RCC 7860 (cell line): ENCODE results near the gene MUCL1.
A peak's percentile ranks its signal among the peaks of the same experiment; 100 is the strongest.
"Not testable (repeated sequence)": the region's sequence is repeated elsewhere in the genome, so short reads cannot be mapped to it uniquely, and the experiment has no call there.

Source experiments
- DNase-seq: peaks from one replicate; pipeline ENCODE4 v3.0.0-alpha.2; 2015; ENCODE audit warnings: low spot score
- FAIRE-seq: peaks from 2 replicates; lab custom pipeline; 2012; peaks lifted over from hg19 to GRCh38; lab: Jason Lieb, UNC

Gene MUCL1, protein sequence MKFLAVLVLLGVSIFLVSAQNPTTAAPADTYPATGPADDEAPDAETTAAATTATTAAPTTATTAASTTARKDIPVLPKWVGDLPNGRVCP

DNA sequence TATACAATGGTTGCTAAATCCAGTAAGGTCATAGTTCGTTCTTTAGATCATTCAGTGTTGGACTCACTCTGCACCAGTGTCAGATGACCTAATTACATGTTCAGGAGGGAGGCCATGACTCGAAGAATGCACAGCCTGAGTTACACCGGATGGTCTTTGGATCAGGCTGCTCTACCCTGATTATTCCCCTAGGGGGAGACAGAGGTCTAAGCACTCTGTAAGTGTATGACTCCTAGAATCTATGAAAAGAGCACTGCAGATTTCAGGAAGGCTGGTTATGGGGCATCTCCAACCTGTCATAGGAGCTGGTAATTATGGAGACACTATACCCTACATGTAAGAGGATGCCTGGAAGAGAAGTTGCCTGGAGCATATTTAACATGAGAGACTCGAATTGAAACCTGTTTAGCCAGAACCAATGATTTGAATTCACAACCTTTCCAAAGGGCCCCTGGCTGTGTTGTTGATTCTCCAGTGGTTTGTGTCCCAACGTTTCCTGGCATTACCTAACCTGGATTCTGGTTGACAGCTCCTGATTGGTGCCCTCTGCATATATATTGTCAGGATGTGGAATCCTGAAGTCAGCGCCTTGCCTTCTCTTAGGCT is at the start of gene MUCL1:
Gene MUCL1 (plus strand): TSS at position 584 of the 606 bp plus-strand sequence. CDS start 67 bp downstream, outside the sequence.
- FAIRE-seq = no peak

DNA sequence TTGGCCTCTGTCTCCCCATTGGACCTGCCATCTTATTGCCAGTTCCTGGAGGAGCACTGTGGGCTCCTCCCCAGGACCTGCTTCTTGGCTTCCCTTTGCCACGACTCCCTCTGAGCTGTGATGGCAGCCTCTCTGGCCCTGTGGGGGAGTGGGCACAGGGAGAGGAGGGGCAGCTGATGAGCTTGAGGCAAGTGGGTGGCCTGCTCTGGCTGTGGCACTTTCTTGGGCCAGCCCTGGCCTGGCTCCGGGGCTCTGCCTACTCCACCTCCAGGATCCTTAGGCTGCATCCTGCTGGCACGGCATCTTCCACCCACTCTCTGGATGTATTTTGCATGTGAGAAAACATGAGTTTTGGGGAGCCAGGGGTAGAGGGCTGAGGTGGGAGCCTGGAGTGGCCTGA is 32.6 kb upstream of the MUCL1 start:
- FAIRE-seq = no peak
- no peak for DNase-seq

More for the DNA sequence above, at the start of gene MUCL1:
- peak; percentile 22 for DNase-seq

DNA sequence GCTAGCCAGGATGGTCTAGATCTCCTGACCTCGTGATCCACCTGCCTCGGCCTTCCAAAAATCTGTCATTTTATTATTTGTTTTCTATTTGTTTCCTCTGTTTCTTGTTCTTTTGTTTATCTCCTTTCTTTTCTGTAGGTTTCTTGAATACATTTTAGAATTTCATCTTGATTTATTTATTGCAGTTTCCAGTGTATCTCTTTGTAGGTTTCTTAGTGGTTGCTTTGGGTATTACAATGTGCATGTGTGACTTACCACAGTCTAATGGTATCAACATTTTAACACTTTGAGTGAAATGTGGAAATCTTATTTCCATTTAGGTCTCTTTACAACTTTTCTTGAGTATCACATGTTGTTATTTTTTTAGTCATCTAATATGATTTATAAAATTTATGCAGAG is 29.9 kb upstream of the MUCL1 start:
- FAIRE-seq (no peak), DNase-seq (no peak)

DNA sequence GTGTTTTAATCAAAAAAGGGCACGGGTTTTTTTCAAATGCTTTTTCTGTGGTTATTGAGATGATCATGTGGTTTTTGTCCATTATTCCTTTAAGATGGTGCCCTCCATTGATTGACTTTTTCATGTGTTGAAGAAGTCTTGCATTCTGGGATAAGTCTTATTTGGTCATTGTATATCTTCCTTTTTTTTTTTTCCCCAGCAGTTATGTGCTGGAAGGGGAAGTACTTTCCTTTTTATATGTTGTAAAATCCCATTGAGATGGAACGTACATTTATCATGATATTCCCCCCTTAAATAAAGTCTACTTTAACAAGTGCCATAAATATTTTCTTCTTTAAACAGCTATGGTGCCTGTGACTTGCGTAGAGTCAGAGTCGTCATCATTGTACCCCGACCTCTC is 24.8 kb upstream of the MUCL1 start:
- DNase-seq = no peak
- no peak for FAIRE-seq

DNA sequence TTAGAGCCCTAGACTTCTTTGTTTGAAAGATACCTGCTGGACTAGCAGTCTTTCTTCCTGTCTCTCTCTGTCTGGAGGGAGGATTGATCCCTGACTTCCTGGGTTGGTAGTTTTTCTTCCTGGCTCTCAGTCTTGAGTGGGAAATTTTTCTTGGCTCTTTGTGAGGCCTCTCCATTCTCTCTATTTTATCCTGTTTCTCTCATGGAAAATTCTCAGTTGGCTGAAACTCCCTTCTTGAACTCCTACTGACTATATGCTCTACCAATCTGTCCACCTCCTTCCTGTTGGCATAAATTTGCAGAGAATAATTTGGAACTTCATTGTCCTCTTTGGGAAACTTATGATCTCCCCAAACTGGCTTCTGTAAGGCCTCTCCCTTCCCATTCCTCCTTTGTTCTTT is 24.1 kb upstream of the MUCL1 start:
- FAIRE-seq (no peak), DNase-seq (no peak)

DNA sequence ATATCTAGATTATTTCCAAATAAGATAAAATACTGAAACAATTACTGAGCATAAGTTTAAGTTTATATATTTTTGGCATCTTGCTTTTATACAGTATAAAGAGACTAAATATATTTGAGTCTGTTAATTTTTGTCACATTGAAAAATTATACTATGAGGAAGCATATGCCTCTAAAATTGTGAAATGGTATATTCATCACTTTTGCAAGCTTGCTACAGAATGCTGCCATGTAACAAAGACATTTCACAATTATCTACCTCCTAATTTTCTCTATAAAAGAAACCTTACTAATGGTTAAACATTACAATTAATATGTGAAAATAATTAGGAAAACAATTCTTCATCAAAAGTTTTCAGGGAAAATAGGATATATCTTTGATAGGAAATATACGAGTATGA is 22.7 kb upstream of the MUCL1 start:
- FAIRE-seq (no peak), DNase-seq (no peak)

DNA sequence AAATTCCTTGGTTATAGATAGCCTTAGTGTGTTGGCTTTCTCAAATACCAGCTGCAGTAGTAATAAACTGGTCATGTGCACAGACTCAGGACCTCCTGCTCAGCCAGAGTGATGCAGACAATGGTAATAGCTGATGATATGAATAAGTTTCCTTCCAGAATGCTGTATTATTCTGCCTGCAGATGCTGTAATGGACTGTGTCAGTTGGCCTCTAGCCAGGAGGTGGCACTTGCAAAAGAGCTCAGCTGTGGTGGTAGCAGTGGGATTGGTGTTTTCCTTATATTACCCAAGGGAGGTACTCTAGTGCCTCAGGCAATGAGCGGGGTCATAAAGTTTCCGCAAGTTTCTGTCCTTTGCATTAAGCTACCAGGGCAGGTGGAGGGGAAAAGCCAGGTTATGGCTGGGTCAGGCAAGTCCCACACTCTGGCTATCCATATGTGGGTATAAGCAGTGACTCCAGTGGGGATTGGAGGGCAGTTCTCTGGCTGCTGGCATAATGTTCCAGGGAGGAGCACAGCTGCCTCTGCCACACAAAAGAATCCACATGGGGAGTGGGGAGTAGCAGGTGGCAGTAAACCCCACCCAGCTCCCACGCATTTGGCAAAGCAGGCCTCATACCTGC is 14.0 kb upstream of the MUCL1 start:
- no peak for DNase-seq
- no peak for FAIRE-seq

DNA sequence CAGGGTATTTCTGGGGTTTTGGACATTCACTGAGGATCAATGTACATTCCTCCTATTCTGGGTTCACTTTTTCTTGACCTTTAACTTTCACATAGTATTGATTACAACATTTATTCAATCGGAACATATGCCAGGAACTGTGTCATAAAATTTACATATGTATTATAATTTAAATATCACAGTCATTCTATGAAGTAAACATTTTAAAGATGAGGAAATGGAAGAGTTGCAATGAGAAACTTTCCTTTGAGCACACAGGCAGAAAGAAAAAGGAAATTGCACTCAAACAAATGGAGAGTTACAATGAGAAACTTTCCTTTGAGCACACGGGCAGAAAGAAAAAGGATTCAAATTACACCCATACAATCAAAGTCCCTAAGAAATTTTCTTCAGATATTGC is 3.1 kb downstream of the MUCL1 start:
- no peak for DNase-seq

DNA sequence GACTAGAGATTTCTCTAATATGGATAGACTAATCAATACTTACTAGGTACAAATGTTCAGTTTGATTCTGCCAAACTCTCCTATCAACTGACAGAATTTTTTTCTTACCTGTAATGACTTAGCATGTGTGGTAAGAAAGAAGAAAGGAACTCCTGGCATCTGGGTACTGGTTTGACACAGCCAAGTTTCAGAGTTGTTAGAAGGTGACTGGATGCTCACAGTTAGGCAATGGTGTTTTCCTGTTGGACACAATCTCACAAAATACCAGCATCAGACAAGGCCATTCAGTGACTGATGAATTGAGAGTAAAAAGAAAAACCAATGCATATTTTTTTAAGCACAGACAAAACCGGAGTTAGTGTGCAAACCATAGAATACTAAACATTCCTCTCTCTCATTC is 4.2 kb downstream of the MUCL1 start:
- DNase-seq (no peak), FAIRE-seq (no peak)

More for the DNA sequence above, 3.1 kb downstream of the MUCL1 start:
- no peak for FAIRE-seq

DNA sequence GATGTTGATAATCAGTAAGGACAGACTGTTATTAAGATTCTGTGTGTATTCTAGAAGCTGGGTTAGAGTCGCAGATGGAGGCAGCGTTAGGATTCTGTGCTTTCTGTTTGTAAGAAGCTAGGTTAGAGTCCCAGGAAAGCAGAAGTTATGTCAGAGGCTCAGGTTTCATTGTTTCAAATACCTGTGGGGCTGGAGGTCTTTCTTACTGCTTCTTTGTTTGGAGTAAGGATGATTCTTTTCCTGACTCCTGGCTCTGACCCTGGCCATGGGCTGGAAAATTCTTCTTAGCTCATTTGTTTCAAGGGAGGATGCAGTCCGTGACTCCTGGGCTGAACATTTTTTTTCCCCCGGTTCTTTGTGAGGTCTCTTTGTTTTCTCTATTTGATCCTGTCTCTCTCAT is 5.2 kb downstream of the MUCL1 start:
- DNase-seq = no peak

DNA sequence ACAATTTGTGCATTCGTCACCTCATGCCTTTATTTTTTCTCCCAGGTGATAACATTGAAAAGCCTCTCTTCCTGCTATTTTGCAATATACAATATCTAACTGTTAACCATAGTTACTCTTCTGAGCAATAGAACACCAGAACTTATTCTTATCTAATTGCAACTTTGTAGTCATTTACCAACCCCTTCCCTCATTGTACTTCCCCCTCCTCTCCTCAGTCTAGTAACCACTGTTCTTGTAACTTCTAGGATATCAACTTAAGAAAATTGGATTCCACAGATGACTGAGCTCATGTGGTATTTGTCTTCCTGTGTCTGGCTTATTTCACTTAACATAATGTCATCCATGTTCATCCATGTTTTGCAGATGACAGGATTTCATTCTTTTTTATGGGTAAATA is 7.6 kb downstream of the MUCL1 start:
- DNase-seq (no peak), FAIRE-seq (no peak)

More for the DNA sequence above, 5.2 kb downstream of the MUCL1 start:
- no peak for FAIRE-seq

DNA sequence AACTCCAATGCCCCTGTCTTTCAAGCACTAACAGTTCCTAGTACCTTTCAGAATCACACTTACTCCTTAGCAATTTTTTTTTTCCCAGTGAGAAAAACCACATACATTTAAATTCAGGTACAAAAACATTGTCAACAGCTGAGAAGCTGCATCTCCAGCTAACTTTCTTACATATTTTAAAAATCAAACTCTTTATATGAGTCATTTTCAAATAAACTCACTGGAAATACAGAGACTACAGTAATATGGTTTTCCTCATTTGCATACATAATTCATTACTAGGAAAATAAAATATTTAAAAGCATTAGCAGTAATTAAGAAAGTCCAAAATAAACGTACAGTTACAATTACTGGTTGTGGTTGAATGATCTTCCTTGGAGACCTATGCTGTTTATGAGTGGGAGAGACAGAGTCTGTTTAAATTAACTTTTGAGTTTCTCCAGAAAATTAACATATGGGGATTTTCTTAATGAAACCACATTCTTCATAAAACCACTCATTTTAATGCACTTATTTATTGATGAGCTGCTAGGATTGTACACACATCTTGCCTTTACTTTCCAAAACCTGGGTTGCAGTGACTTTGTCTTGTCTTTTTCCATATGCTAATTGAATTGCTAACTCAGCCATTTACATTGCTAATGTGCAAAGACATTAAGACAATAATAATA is 9.8 kb downstream of the MUCL1 start:
- DNase-seq (no peak), FAIRE-seq (no peak)

DNA sequence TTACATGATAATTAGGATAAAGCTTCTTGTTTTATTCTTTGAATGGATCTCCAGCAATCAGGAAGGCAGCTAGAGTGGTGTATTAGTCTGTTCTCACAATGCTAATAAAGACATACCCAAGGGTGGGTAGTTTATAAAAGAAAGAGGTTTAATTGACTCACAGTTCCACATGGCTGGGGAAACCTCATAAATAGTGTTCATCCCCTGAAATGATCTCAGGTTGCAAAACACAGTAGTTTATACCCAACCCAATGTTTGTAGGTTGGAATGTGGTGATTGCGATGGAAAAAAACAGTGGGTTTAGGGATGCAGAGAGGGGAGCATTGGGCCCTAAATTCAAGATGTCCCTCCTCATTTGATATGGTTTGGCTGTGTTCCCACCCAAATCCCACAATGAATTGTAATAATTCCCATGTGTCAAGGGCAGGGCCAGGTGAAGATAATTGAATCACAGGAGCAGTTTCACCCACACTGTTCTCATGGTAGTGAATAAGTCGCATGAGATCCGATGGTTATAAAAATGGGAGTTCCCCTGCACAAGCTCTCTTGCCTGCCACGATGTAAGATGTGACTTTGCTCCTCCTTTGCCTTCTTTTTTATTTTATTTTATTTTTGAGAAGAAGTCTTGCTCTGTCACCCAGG is 11.5 kb downstream of the MUCL1 start:
- no peak for FAIRE-seq
- no peak for DNase-seq

DNA sequence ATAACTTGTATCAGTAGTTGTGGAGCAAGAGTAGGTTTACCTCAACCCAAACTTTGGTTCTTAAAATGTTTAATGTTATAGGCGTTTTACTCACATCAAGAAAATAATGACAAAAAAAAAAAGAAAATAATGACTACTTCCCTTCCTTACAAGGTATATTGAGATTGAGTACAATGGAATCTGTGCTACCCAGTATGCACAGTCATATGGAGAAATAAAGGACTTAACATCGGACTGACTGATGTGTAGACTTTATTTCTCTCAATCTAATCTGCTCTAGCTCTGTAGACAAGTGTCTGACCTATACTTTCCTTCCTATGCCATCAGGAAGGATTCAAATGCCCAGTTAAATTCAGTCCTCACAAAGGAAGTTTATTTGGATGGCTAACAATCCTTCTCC is 14.4 kb downstream of the MUCL1 start:
- no peak for FAIRE-seq
- DNase-seq = no peak

DNA sequence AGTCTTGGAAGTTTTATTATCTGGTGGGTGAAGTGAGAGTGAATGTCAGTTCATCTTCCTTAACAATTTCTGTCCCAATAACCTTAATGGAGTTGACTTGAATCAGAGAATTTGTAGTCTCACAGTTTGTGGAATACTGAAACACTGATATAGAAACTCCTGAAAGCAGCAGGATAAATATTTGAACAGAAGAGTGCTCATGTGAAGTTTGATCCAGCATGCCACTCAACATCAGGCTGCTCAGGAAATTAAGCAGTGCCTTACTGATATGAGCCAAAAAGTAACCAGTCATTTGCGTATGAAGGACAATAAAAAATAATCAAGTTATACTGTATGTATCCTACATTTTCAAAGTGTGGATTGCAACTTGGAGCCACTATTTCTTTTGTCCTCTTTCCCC is 15.7 kb downstream of the MUCL1 start:
- no peak for FAIRE-seq
- no peak for DNase-seq

DNA sequence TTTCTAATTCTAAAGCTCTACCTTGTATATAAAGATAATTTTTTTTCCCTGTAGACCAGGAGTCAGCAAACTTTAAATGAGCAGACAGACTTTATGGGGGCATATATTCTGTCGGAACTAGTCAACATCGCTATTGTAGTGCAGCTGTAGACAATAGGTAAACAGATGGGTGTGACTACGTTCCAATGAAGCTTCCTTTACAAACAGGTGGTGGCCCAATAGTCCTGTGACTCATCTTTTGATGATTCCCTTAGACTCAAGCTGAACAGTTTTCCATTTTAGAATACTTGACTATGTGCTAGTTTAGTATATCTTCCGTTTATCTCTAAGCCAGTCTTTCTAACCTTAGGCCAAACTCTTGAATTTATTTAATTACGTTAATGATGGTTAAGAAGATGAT is 16.3 kb downstream of the MUCL1 start:
- FAIRE-seq (no peak), DNase-seq (no peak)

DNA sequence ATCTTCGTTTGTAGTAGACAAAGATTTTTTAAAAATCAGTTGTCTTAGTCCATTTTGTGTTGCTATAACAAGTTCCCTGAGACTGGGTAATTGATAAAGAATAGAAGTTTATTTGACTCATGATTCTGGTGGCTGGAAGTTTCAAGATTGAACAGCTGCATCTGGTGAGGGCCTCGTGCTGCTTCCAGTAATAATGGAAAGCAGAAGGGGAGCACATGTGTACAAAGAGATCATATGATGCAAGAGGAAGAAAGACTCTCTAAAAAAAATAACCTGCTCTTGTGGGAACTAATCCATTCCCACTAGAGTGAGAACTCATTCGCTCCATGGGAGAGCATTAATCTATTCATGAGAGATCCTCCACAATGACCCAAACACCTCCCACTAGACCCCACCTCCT is 24.8 kb downstream of the MUCL1 start:
- no peak for FAIRE-seq

DNA sequence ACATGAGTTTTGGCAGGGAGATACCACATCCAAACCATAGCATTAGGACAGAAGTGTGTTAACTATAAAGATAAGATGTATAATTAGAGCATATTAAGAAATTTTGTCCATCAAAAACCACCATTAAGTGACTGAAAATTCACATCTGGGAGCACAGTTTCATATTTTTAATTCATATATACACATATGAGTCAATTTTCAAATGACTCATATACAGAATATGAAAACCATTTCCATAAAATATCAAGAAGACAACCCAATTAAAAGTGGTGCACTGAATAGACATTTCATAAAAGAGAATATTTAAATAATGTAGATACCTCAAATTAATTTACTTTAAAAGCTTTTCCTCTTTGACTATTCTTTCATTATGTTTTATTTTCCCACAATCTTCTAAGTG is 25.3 kb downstream of the MUCL1 start:
- no peak for FAIRE-seq
- DNase-seq = no peak

More for the DNA sequence above, 24.8 kb downstream of the MUCL1 start:
- DNase-seq = no peak

DNA sequence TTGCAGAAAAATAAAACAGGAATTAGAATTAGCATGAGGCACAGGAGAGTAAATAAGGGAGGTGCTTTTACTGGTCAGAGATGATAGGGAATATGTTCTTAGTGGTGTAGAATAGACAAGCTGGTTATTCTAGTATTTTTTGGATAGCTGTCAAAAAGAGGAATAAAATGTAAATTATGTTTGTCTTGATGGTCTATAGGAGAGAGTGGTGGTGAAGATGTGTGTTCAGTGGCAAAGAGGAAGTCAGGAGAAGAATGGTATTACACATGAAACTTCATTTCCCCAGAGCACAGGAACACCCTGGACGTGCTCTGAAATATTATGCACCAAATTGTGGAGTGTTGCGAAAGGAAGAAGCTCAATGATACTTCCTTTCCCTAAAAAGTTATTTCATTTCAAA is 27.8 kb downstream of the MUCL1 start:
- DNase-seq (no peak), FAIRE-seq (no peak)

DNA sequence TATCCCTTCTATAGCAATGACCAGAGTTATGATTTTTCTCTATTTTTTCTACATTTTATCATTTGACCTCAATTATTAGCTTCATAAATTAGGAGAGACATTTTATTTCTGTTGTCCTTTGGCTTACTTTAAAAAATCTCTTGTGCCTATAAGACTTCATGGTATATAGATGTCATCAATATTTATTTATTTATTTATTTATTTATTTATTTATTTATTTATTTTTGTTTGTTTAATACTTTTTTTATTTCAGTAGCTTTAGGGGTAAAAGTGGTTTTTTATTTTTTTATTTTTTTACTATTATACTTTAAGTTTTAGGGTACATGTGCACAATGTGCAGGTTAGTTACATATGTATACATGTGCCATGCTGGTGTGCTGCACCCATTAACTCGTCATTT is 28.3 kb downstream of the MUCL1 start:
- FAIRE-seq, DNase-seq: not testable (repeated sequence)

DNA sequence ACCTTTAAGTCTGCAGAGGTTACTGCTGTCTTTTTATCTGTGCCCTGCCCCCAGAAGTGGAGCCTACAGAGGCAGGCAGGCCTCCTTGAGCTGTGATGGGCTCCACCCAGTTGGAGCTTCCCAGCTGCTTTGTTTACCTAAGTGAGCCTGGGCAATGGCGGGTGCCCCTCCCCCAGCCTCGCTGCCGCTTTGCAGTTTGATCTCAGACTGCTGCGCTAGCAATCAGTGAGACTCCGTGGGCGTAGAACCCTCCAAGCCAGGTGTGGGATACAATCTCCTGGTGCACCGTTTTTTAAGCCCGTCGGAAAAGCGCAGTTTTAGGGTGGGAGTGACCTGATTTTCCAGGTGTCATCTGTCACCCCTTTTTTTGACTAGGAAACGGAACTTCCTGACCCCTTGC is 34.1 kb downstream of the MUCL1 start:
- not testable (repeated sequence) for FAIRE-seq, DNase-seq

DNA sequence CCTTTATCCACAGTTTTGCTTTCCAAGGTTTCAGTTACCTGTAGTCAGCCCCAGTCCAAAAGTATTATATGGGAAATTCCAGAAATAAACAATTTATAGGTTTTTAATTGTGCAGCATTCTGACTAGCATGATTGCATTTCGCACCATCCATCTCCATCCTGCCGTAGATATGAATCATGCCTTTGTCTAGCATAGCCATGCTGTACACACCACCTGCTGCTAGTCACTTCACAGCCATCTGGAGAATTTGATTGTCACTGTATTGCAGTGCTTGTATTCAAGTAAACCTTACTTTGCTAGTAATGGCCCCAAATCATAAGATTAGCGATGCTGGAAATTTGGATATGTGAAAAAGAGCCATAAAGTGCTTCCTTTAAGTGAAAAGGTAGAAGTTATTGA is 36.0 kb downstream of the MUCL1 start:
- DNase-seq (no peak), FAIRE-seq (no peak)
